GM23338 (cell line): Measurements from ENCODE around the gene EXOC3. TPM values are rescaled to one million over a fixed set of nuclear protein-coding genes. Genes with fewer than 3 reads are reported as not detected.

Experiments
- ATAC-seq: fragments of 200-7000 bp; cut with Tn5 transposase; 3 replicates; pipeline ENCODE4 v1.9.1; 2020
- DNase-seq: peaks from one replicate; pipeline ENCODE4 v3.0.0-alpha.2; 2015; ENCODE audit warnings: low spot score
- H2AFZ ChIP-seq: fragments of 200-600 bp; sonication (generic); 2 replicates; pipeline ENCODE4 v1.8.0; 2016; ENCODE audit warnings: antibody characterized with exemption, mild to moderate bottlenecking, moderate library complexity
- H3F3A ChIP-seq: fragments of 200-600 bp; sonication (generic); replicated peaks from 2 replicates; pipeline ENCODE4 v1.8.0; 2017; ENCODE audit warnings: antibody characterized with exemption, mixed run types, low read depth
- H3K27ac ChIP-seq: fragments of 200-600 bp; sonication (generic); 2 replicates; pipeline ENCODE4 v1.6.1; 2016; ENCODE audit warnings: low read depth
- H3K27me3 ChIP-seq: fragments of 200-600 bp; sonication (generic); 2 replicates; pipeline ENCODE4 v1.8.0; 2016; ENCODE audit warnings: mild to moderate bottlenecking, mixed run types, moderate library complexity; ENCODE audit not compliant: insufficient read depth
- H3K36me3 ChIP-seq: fragments of 200-600 bp; sonication (generic); 2 replicates; pipeline ENCODE4 v1.8.0; 2016; ENCODE audit warnings: mild to moderate bottlenecking; ENCODE audit not compliant: insufficient read depth
- H3K4me1 ChIP-seq: fragments of 200-600 bp; sonication (generic); 2 replicates; pipeline ENCODE4 v1.8.0; 2016; ENCODE audit warnings: mild to moderate bottlenecking, moderate library complexity; ENCODE audit not compliant: insufficient read depth
- H3K4me2 ChIP-seq: fragments of 200-600 bp; sonication (generic); 2 replicates; pipeline ENCODE4 v1.7.1; 2017; ENCODE audit warnings: mixed run types
- H3K4me3 ChIP-seq: fragments of 200-600 bp; sonication (generic); 2 replicates; pipeline ENCODE4 v1.6.1; 2016; ENCODE audit warnings: mixed run types
- H3K79me2 ChIP-seq: fragments of 200-600 bp; sonication (generic); replicated peaks from 2 replicates; pipeline ENCODE4 v1.8.0; 2017; ENCODE audit warnings: mild to moderate bottlenecking; ENCODE audit not compliant: insufficient read depth
- H3K9me2 ChIP-seq: fragments of 200-600 bp; sonication (generic); 2 replicates; pipeline ENCODE4 v1.8.0; 2017; ENCODE audit not compliant: insufficient read depth
- H4K20me1 ChIP-seq: fragments of 200-600 bp; sonication (generic); replicated peaks from 2 replicates; pipeline ENCODE4 v1.8.0; 2017; ENCODE audit warnings: mild to moderate bottlenecking; ENCODE audit not compliant: insufficient read depth
- H3K27ac Mint-ChIP-seq: 2 replicates; pipeline ENCODE4 v1.8.0; 2020; ENCODE audit warnings: inconsistent platforms, mild to moderate bottlenecking, moderate library complexity, mixed read lengths
- H3K27me3 Mint-ChIP-seq: 3 replicates; pipeline ENCODE4 v1.8.0; 2022; ENCODE audit warnings: low read depth, mild to moderate bottlenecking, moderate library complexity, mixed read lengths, inconsistent platforms; ENCODE audit not compliant: insufficient read depth, poor library complexity
- H3K36me3 Mint-ChIP-seq: 3 replicates; pipeline ENCODE4 v1.8.0; 2021; ENCODE audit warnings: low read depth, mild to moderate bottlenecking, inconsistent platforms, moderate library complexity, mixed read lengths
- H3K4me1 Mint-ChIP-seq: 3 replicates; pipeline ENCODE4 v1.8.0; 2020; ENCODE audit warnings: mild to moderate bottlenecking, inconsistent platforms, mixed read lengths
- H3K4me3 Mint-ChIP-seq: 3 replicates; pipeline ENCODE4 v1.8.0; 2021; ENCODE audit warnings: moderate library complexity, mild to moderate bottlenecking, inconsistent platforms, mixed read lengths
- H3K9me3 Mint-ChIP-seq: 3 replicates; pipeline ENCODE4 v1.8.0; 2020; ENCODE audit warnings: moderate library complexity, mild to moderate bottlenecking, inconsistent platforms, mixed read lengths
- CREB1 ChIP-seq: fragments of 250-450 bp; sonication (Bioruptor Pico); IDR thresholded peaks from 2 replicates; pipeline ENCODE4 v1.5.0; 2020; ENCODE audit warnings: low read depth, mild to moderate bottlenecking, moderate library complexity
- CTCF ChIP-seq, 2 experiments: fragments of 200-600 bp in 1 of 2; sonication (generic) in 1 of 2; conservative IDR thresholded peaks; 2 replicates each; pipeline versions ENCODE4 v1.5.1 to v1.6.1; 2016 to 2017; ENCODE audit warnings: antibody characterized with exemption in 2 of 2, low read depth in 2 of 2, mild to moderate bottlenecking in 2 of 2, moderate library complexity in 1 of 2
- ETS1 ChIP-seq: IDR thresholded peaks from 2 replicates; pipeline ENCODE4 v1.6.1; 2016; ENCODE audit warnings: antibody characterized with exemption
- EZH2 ChIP-seq: fragments of 200-600 bp; sonication (generic); IDR thresholded peaks from one replicate; pipeline ENCODE4 v1.8.0; 2017; ENCODE audit warnings: antibody characterized with exemption, mild to moderate bottlenecking, low read depth; ENCODE audit not compliant: unreplicated experiment
- EZH2phosphoT487 ChIP-seq: fragments of 200-600 bp; sonication (generic); IDR thresholded peaks from one replicate; pipeline ENCODE4 v1.8.1; 2018; ENCODE audit warnings: antibody characterized with exemption; ENCODE audit not compliant: unreplicated experiment
- JUNB ChIP-seq: IDR thresholded peaks from one replicate; pipeline ENCODE4 v1.6.1; 2016; ENCODE audit warnings: antibody characterized with exemption; ENCODE audit not compliant: unreplicated experiment
- NANOG ChIP-seq: IDR thresholded peaks from 2 replicates; pipeline ENCODE4 v1.6.1; 2016; ENCODE audit warnings: antibody characterized with exemption, borderline replicate concordance
- REST ChIP-seq: IDR thresholded peaks from one replicate; pipeline ENCODE4 v1.6.1; 2018; ENCODE audit warnings: antibody characterized with exemption; ENCODE audit not compliant: unreplicated experiment
- STAT1 ChIP-seq: IDR thresholded peaks from one replicate; pipeline ENCODE4 v1.6.1; 2016; ENCODE audit warnings: antibody characterized with exemption; ENCODE audit not compliant: unreplicated experiment
- ZNF114 ChIP-seq: fragments of 250-450 bp; sonication (Bioruptor Pico); IDR thresholded peaks from 2 replicates; pipeline ENCODE4 v1.5.0; 2020; ENCODE audit warnings: mild to moderate bottlenecking, moderate library complexity
- ZNF331 ChIP-seq: fragments of 250-450 bp; sonication (Bioruptor Pico); IDR thresholded peaks from 2 replicates; pipeline ENCODE4 v1.5.0; 2020; ENCODE audit warnings: low read depth, mild to moderate bottlenecking, moderate library complexity
- polyA plus RNA-seq: library from polyadenylated mRNA; unstranded; fragments of >200 nt; fragmentation: Nextera tagmentation; extraction: Ambion mirVana; gene quantifications from 2 replicates; pipeline ENCODE4 v1.2.1, GENCODE V29; 2016
- total RNA-seq: library from RNA; depleted of rRNA; stranded (reverse); fragments of >200 nt; shearing (Covaris generic); gene quantifications from 2 replicates; pipeline ENCODE4 v1.2.3, GENCODE V29; 2014

The EXOC3 gene
- total and polyA plus RNA-seq, 2 experiments from 2014 or later = 13.4 to 31.6 TPM

- TF ChIP-seq REST = no peak
- TF ChIP-seq JUNB = no peak
- TF ChIP-seq ZNF331 (CRISPR knock-in tag) = no peak
- no peak for TF ChIP-seq NANOG
- no peak for TF ChIP-seq EZH2phosphoT487
- TF ChIP-seq ETS1 = no peak
- no peak for TF ChIP-seq CREB1 (CRISPR knock-in tag)
- TF ChIP-seq EZH2 = no peak
- no peak for TF ChIP-seq STAT1
- no peak for TF ChIP-seq CTCF (conservative IDR thresholded peaks at IDR 0.05; ENCODE audit: low read depth in 2 of 2)
- no peak for TF ChIP-seq ZNF114 (CRISPR knock-in tag)
These were observed 54.2 kb downstream of the EXOC3 start (continued) for GRCh38 chr5:497090-497700.

- H3K4me2 ChIP-seq = no peak overlapping the region
- Mint-ChIP-seq H3K9me3 (peaks cover 4% of the 10 kb centered on the region; the same call in 1 of the 3 replicates), H3K4me1 (peaks cover 14% of the 10 kb centered on the region), H3K4me3 (no peak overlapping the region), H3K27me3 (peaks cover 86% of the 10 kb centered on the region), H3K27ac (no peak overlapping the region), H3K36me3 (no peaks in the 10 kb centered on the region; the same call in 2 of the 3 replicates)
- ATAC-seq (no peak), DNase-seq (no peak)
- no peaks in the 10 kb centered on the region for H3K79me2 ChIP-seq
- H3K4me1 ChIP-seq = no peaks in the 10 kb centered on the region
- H3F3A ChIP-seq = no peaks in the 10 kb centered on the region
- H3K36me3 ChIP-seq = no peaks in the 10 kb centered on the region
- H3K4me3 ChIP-seq = no peak overlapping the region
- no peaks in the 10 kb centered on the region for H3K9me2 ChIP-seq
- H3K27me3 ChIP-seq = peaks cover 16% of the 10 kb centered on the region
- no peaks in the 10 kb centered on the region for H4K20me1 ChIP-seq
- H2AFZ ChIP-seq = no peak overlapping the region
- H3K27ac ChIP-seq = no peak overlapping the region
- TF ChIP-seq CREB1 (CRISPR knock-in tag) = no peak
- no peak for TF ChIP-seq STAT1
- no peak for TF ChIP-seq ETS1
These were observed 55.0 kb downstream of the EXOC3 start for GRCh38 chr5:497871-498509.
